ENCODE measurements around the gene POU2AF3. TPM values are rescaled to one million over a fixed set of nuclear protein-coding genes. Genes with fewer than 3 reads are reported as not detected.

The POU2AF3 gene
- total and polyA plus RNA-seq, 2 donors (not counting 1 experiment from before 2014, with no cell fraction given) = 0.51 to 2.1 TPM

DNA sequence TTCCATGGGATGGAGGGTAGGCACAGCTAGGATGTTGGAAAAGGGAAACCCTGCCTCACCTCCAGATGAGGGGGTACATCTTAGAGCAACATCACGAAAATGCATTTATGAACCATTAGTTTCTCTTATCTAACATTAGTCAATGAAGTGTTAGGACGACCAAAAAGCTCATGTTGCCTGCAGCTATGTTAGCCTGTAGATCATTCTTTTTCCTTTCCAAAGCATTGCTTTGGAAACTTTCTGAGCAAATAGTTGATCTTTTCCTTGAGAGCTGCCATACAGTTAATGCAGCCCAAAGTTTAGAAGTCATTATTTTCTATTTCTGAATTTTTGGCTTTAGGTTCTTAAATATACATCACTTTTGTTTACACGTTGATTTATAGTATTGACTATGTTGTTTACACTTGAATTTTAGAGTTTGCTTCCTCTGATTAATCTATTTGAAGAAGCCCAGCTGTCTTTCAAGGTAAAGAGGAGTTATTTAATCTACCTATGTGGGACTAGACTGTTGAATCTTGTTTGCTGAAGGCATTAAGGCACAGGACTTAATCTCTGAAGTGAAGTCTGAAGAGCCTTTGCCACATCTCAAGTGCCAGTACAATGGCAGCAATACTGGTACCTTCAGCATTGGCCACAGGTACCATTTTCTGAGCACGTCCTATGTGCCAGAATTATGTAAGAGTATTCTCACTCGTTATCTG, 11.0 kb downstream of the POU2AF3 start:
- TF ChIP-seq, protein P1, sequence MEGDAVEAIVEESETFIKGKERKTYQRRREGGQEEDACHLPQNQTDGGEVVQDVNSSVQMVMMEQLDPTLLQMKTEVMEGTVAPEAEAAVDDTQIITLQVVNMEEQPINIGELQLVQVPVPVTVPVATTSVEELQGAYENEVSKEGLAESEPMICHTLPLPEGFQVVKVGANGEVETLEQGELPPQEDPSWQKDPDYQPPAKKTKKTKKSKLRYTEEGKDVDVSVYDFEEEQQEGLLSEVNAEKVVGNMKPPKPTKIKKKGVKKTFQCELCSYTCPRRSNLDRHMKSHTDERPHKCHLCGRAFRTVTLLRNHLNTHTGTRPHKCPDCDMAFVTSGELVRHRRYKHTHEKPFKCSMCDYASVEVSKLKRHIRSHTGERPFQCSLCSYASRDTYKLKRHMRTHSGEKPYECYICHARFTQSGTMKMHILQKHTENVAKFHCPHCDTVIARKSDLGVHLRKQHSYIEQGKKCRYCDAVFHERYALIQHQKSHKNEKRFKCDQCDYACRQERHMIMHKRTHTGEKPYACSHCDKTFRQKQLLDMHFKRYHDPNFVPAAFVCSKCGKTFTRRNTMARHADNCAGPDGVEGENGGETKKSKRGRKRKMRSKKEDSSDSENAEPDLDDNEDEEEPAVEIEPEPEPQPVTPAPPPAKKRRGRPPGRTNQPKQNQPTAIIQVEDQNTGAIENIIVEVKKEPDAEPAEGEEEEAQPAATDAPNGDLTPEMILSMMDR (IDR thresholded peaks at IDR 0.05) = no peak
- no peak for TF ChIP-seq EZH2 (IDR thresholded peaks at IDR 0.05; ENCODE audit: borderline replicate concordance, insufficient read depth, low read depth, low read length, poor library complexity, severe bottlenecking)
- Histone ChIP-seq H3K4me2 (replicated peaks; ENCODE audit: low read depth, low read length, poor library complexity, severe bottlenecking) (no peak overlapping the region), H3K9me3 (ENCODE audit: control extremely low read depth in 1 of 3, control insufficient read depth in 2 of 3, insufficient read depth in 1 of 3, low read length in 2 of 3) (peaks cover 0 to 4% (median 0%) of the 10 kb centered on the region in 3 donors), H3K9ac (ENCODE audit: low read length) (no peak overlapping the region), H3K36me3 (replicated peaks in 1 of 2; ENCODE audit: control extremely low read depth in 1 of 2, control insufficient read depth in 1 of 2, extremely low read depth in 1 of 2, insufficient read depth in 2 of 2, low read length in 1 of 2) (peaks cover 0 to 3% of the 10 kb centered on the region in 2 experiments), H4K20me1 (ENCODE audit: control insufficient read depth, insufficient read depth, low read length, poor library complexity, severe bottlenecking) (no peaks in the 10 kb centered on the region), H3K4me3 (ENCODE audit: control extremely low read depth in 1 of 5, extremely low read depth in 1 of 5, insufficient read depth in 1 of 5, low read depth in 2 of 5, low read length in 4 of 5) (no peak overlapping the region), H2AFZ (ENCODE audit: insufficient read depth, low read depth, low read length, poor library complexity, severe bottlenecking) (no peak overlapping the region), H3K4me1 (ENCODE audit: control insufficient read depth in 2 of 2, insufficient read depth in 2 of 2, low read length in 2 of 2) (no peaks in the 10 kb centered on the region), H3K79me2 (ENCODE audit: control insufficient read depth, insufficient read depth, low read length) (no peaks in the 10 kb centered on the region), H3K27me3 (replicated peaks in 1 of 4; ENCODE audit: control extremely low read depth in 1 of 4, control insufficient read depth in 3 of 4, insufficient read depth in 4 of 4, low read length in 3 of 4) (peaks cover 0 to 4% (median 2%) of the 10 kb centered on the region in 4 experiments), H3K27ac (ENCODE audit: low read length in 2 of 2) (no peak overlapping the region)
- no CpG with 5 or more reads among the region's 5 CpGs for WGBS (ENCODE audit: insufficient coverage)
- Mint-ChIP-seq H3K4me3 (no peak overlapping the region), H3K9me3 (ENCODE audit: insufficient read depth) (peaks cover 5% of the 10 kb centered on the region), H3K4me1 (no peaks in the 10 kb centered on the region), H3K27ac (no peak overlapping the region), H3K27me3 (no peaks in the 10 kb centered on the region)
- ChIA-PET POLR2A (no interaction called here), CTCF (interaction anchor here (1.0 to 1.5 kb wide), 3 partner anchors 30 to 113 kb away, joined by 3 to 9 read pairs (median 3); partner anchors contain the start of gene POU2AF1)
- ATAC-seq (ENCODE audit: low read depth) (no peak), DNase-seq (no peak)
- intact Hi-C loops (cut with micrococcal nuclease) = loop anchor here (5.0 kb wide), 1 partner anchor 38 kb away; no protein-coding TSS in a partner anchor

DNA sequence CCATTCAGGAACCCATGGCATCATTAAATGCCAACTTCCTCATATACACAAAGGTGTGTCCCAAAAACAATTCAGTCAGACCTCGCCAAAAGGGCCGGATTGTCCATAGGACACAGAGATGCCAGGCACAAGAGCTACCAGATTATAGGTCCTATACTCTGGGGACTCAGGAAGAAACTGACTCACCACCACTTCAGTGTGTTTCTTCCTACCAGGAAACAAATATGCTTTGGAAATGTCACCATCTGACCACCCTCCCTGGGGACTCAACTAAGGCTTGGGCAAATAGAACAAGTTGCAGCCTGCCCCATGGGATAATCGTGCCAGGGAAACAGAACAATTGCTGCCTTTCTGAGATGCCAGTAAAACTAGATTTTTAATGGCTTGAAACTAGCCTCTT, 11.7 kb downstream of the POU2AF3 start:
- ChIA-PET CTCF (interaction anchor here (0.6 to 1.5 kb wide), 4 partner anchors 26 to 113 kb away, joined by 3 to 9 read pairs (median 3); partner anchors contain the start of gene POU2AF1), POLR2A (no interaction called here)
- ATAC-seq (ENCODE audit: low read depth) (no peak), DNase-seq (no peak)
- intact Hi-C loops (cut with micrococcal nuclease) = no loop called here
- Histone ChIP-seq H3K36me3 (replicated peaks in 1 of 2; ENCODE audit: control extremely low read depth in 1 of 2, control insufficient read depth in 1 of 2, extremely low read depth in 1 of 2, insufficient read depth in 2 of 2, low read length in 1 of 2) (peaks cover 0 to 3% of the 10 kb centered on the region in 2 experiments), H3K4me2 (replicated peaks; ENCODE audit: low read depth, low read length, poor library complexity, severe bottlenecking) (no peak overlapping the region), H4K20me1 (ENCODE audit: control insufficient read depth, insufficient read depth, low read length, poor library complexity, severe bottlenecking) (no peaks in the 10 kb centered on the region), H2AFZ (ENCODE audit: insufficient read depth, low read depth, low read length, poor library complexity, severe bottlenecking) (no peak overlapping the region), H3K9me3 (ENCODE audit: control extremely low read depth in 1 of 3, control insufficient read depth in 2 of 3, insufficient read depth in 1 of 3, low read length in 2 of 3) (peaks cover 0 to 4% (median 0%) of the 10 kb centered on the region in 3 donors), H3K4me1 (ENCODE audit: control insufficient read depth in 2 of 2, insufficient read depth in 2 of 2, low read length in 2 of 2) (no peaks in the 10 kb centered on the region), H3K9ac (ENCODE audit: low read length) (no peak overlapping the region), H3K79me2 (ENCODE audit: control insufficient read depth, insufficient read depth, low read length) (no peaks in the 10 kb centered on the region), H3K4me3 (ENCODE audit: control extremely low read depth in 1 of 5, extremely low read depth in 1 of 5, insufficient read depth in 1 of 5, low read depth in 2 of 5, low read length in 4 of 5) (no peak overlapping the region), H3K27me3 (replicated peaks in 1 of 4; ENCODE audit: control extremely low read depth in 1 of 4, control insufficient read depth in 3 of 4, insufficient read depth in 4 of 4, low read length in 3 of 4) (peaks cover 0 to 4% (median 2%) of the 10 kb centered on the region in 4 experiments), H3K27ac (ENCODE audit: low read length in 2 of 2) (no peak overlapping the region)
- H3K27ac Mint-ChIP-seq = no peak overlapping the region
- no peaks in the 10 kb centered on the region for H3K4me1 Mint-ChIP-seq
- TF ChIP-seq EZH2 (IDR thresholded peaks at IDR 0.05; ENCODE audit: borderline replicate concordance, insufficient read depth, low read depth, low read length, poor library complexity, severe bottlenecking) = no peak
- TF ChIP-seq, protein P1 (IDR thresholded peaks at IDR 0.05) = no peak
- 88% methylated on average over 3 of the region's 3 CpGs for WGBS (ENCODE audit: insufficient coverage)
- no peak overlapping the region for H3K4me3 Mint-ChIP-seq
- no peaks in the 10 kb centered on the region for H3K27me3 Mint-ChIP-seq
- peaks cover 5% of the 10 kb centered on the region for H3K9me3 Mint-ChIP-seq (ENCODE audit: insufficient read depth)
